HepG2 (cell line): ENCODE measurements around the gene TCAP. TPM values are rescaled to one million over a fixed set of nuclear protein-coding genes. Genes with fewer than 3 reads are reported as not detected.

Source experiments
- ARNT ChIP-seq: fragments of 450-650 bp; IDR thresholded peaks from 2 replicates; pipeline ENCODE4 v1.6.1; 2017
- ETV6 ChIP-seq: sonication (generic); formaldehyde crosslinking; conservative IDR thresholded peaks from 2 replicates; pipeline ENCODE4 v1.4.0; 2020; ENCODE audit warnings: missing genetic modification reagents
- KAT2B ChIP-seq: fragments of 150-350 bp; IDR thresholded peaks from 2 replicates; pipeline ENCODE4 v1.6.1; 2014; ENCODE audit warnings: low read depth, low read length, borderline replicate concordance
- MATR3 ChIP-seq: sonication (generic); formaldehyde crosslinking; IDR thresholded peaks from 2 replicates; pipeline ENCODE4 v1.4.0; 2020; ENCODE audit warnings: missing genetic modification reagents
- NFE2L2 ChIP-seq: fragments of 150-350 bp; IDR thresholded peaks from 2 replicates; pipeline ENCODE4 v1.6.1; 2014; ENCODE audit warnings: low read length
- RXRB ChIP-seq: IDR thresholded peaks from 2 replicates; pipeline ENCODE4 v1.6.1; 2016; ENCODE audit warnings: borderline replicate concordance, missing genetic modification reagents, missing compliant biosample characterization
- SRY ChIP-seq: sonication (generic); formaldehyde crosslinking; IDR thresholded peaks from 2 replicates; pipeline ENCODE4 v1.8.0; 2022; ENCODE audit warnings: mild to moderate bottlenecking, missing genetic modification reagents
- ZNF30 ChIP-seq: sonication (generic); formaldehyde crosslinking; IDR thresholded peaks from 2 replicates; pipeline ENCODE4 v1.5.0; 2020; ENCODE audit warnings: mild to moderate bottlenecking, missing genetic modification reagents
- ZNF317 ChIP-seq: sonication (generic); formaldehyde crosslinking; IDR thresholded peaks from 2 replicates; pipeline ENCODE4 v1.5.0; 2020; ENCODE audit warnings: mild to moderate bottlenecking, missing genetic modification reagents
- ZNF468 ChIP-seq: sonication (generic); formaldehyde crosslinking; IDR thresholded peaks from 2 replicates; pipeline ENCODE4 v1.8.0; 2022; ENCODE audit warnings: mild to moderate bottlenecking, moderate library complexity, missing genetic modification reagents
- ZNF550 ChIP-seq: sonication (generic); formaldehyde crosslinking; IDR thresholded peaks from 2 replicates; pipeline ENCODE4 v1.4.0; 2020; ENCODE audit warnings: mild to moderate bottlenecking, missing genetic modification reagents, borderline replicate concordance
- ZNF569 ChIP-seq: sonication (generic); formaldehyde crosslinking; IDR thresholded peaks from 2 replicates; pipeline ENCODE4 v1.5.0; 2020; ENCODE audit warnings: mild to moderate bottlenecking, missing genetic modification reagents, moderate library complexity, borderline replicate concordance
- ZSCAN12 ChIP-seq: sonication (generic); formaldehyde crosslinking; IDR thresholded peaks from 2 replicates; pipeline ENCODE4 v1.9.0; 2021; ENCODE audit warnings: mild to moderate bottlenecking, missing genetic modification reagents
- polyA plus RNA-seq, 8 experiments: library from polyadenylated mRNA; depleted of rRNA in 3 of 8; stranded (reverse) in 7 of 8; unstranded in 1 of 8; fragments of >200 nt; fragmentation: Illumina TruSeq in 4 of 8; extraction: Trizol in 4 of 8; gene quantifications; 2 replicates each; pipeline versions ENCODE4 v1.2.1 to v1.2.3, GENCODE V29; 2011 to 2016; ENCODE audit warnings: low read depth in 4 of 8, missing spikeins in 1 of 8, mixed read lengths in 1 of 8; ENCODE audit not compliant: insufficient read depth in 1 of 8
- total RNA-seq, 5 experiments: library from RNA; depleted of rRNA; stranded (reverse); fragments of >200 nt; fragmentation: Illumina TruSeq; extraction: Trizol; gene quantifications; 2 replicates each; pipeline ENCODE4 v1.2.3, GENCODE V29; 2016; ENCODE audit warnings: low read depth in 1 of 5
- TF ChIP-seq, protein P1 (sequence below): sonication (generic); formaldehyde crosslinking; IDR thresholded peaks from 2 replicates; pipeline ENCODE4 v1.9.0; 2022; ENCODE audit warnings: low read depth, missing genetic modification reagents
- TF ChIP-seq, protein P2 (sequence below), 2 experiments: sonication (generic) in 1 of 2; formaldehyde crosslinking in 1 of 2; IDR thresholded peaks; 2 replicates each; pipeline versions ENCODE4 v1.4.0 to v1.6.1; 2018 to 2020; ENCODE audit warnings: missing genetic modification reagents in 2 of 2, borderline replicate concordance in 1 of 2, low read depth in 1 of 2, mild to moderate bottlenecking in 1 of 2, missing biosample characterization in 1 of 2
- TF ChIP-seq, protein P3 (sequence below): conservative IDR thresholded peaks from 2 replicates; pipeline ENCODE4 v1.6.1; 2018; ENCODE audit warnings: missing genetic modification reagents
- TF ChIP-seq, protein P4 (sequence below): sonication (generic); formaldehyde crosslinking; conservative IDR thresholded peaks from 2 replicates; pipeline ENCODE4 v1.8.0; 2022; ENCODE audit warnings: mild to moderate bottlenecking, moderate library complexity, missing genetic modification reagents

The TCAP gene
- total and polyA plus RNA-seq, 2 of the 13 experiments (the other 11 are each of a cell fraction or from before 2014, with no cell fraction given) = 0.24 to 0.65 TPM

DNA sequence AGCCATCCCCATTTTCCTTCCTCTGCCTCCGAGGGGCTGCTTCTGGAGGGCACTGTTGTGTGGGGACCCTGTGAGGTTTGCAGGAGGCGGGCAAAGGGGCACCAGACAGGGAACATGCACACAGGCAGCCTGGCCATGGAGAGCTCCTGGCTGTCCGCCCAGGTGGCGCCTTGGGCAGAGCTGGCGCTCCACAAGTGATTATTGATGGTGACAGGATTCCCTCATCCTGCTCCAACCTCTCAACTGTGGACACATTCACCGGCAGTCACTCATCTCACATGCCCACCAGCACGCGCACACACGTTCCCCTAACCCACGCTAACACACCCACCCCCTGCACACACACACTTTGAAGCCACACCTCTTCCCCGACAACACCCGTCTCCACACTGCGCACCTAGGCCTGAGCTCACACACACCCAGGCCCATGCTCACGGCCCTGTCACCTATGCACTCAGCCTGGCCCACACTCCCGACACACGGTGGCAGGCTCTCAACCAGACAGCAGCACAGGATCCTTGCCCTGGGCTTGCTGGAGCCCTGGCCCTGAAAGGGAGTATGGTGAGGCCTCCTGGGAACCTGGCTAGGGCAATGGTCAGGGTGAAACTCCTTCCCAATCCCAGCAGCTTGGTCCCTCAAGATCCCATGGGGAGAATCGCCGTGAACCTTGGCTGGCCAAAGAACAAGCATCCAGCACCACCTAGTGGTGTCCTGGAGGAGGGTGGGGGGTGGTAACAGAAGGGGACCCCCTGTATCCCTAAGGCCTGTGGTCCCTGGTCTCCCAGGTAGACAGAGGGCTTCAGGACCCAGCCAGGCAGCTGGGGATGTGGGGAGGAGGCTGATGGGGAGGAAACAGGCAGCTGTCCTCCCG, 6.7 kb downstream of the TCAP start (continued):
- peak; percentile 68; the same call in 1 of the 2 replicates for TF ChIP-seq ZNF550 (CRISPR knock-in tag)
- no peak for TF ChIP-seq ZNF569 (CRISPR knock-in tag)
- no peak for TF ChIP-seq MATR3 (CRISPR knock-in tag)
- TF ChIP-seq, protein P1, sequence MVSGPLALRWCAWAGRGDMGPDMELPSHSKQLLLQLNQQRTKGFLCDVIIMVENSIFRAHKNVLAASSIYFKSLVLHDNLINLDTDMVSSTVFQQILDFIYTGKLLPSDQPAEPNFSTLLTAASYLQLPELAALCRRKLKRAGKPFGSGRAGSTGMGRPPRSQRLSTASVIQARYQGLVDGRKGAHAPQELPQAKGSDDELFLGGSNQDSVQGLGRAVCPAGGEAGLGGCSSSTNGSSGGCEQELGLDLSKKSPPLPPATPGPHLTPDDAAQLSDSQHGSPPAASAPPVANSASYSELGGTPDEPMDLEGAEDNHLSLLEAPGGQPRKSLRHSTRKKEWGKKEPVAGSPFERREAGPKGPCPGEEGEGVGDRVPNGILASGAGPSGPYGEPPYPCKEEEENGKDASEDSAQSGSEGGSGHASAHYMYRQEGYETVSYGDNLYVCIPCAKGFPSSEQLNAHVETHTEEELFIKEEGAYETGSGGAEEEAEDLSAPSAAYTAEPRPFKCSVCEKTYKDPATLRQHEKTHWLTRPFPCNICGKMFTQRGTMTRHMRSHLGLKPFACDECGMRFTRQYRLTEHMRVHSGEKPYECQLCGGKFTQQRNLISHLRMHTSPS (CRISPR knock-in tag) = peak; percentile 64
- peak; percentile 11; the same call in 1 of the 2 replicates for TF ChIP-seq NFE2L2
- 0 out of 2 replicates have a peak, but pooled peaks have one; percentile 27 for TF ChIP-seq ZNF30
- TF ChIP-seq KAT2B = no peak
- TF ChIP-seq ZNF468 (CRISPR knock-in tag) = no peak
- TF ChIP-seq SRY = no peak
- TF ChIP-seq, protein P2, sequence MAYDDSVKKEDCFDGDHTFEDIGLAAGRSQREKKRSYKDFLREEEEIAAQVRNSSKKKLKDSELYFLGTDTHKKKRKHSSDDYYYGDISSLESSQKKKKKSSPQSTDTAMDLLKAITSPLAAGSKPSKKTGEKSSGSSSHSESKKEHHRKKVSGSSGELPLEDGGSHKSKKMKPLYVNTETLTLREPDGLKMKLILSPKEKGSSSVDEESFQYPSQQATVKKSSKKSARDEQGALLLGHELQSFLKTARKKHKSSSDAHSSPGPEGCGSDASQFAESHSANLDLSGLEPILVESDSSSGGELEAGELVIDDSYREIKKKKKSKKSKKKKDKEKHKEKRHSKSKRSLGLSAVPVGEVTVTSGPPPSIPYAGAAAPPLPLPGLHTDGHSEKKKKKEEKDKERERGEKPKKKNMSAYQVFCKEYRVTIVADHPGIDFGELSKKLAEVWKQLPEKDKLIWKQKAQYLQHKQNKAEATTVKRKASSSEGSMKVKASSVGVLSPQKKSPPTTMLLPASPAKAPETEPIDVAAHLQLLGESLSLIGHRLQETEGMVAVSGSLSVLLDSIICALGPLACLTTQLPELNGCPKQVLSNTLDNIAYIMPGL (CRISPR knock-in tag; IDR thresholded peaks at IDR 0.05; ENCODE audit: borderline replicate concordance in 1 of 2, low read depth in 1 of 2) = peak; percentile 75 to 92
- TF ChIP-seq ZNF317 (CRISPR knock-in tag) = peak; percentile 82; the same call in 1 of the 2 replicates
- 0 out of 2 replicates have a peak, but pooled peaks have one; percentile 44 for TF ChIP-seq ETV6
- TF ChIP-seq, protein P3, sequence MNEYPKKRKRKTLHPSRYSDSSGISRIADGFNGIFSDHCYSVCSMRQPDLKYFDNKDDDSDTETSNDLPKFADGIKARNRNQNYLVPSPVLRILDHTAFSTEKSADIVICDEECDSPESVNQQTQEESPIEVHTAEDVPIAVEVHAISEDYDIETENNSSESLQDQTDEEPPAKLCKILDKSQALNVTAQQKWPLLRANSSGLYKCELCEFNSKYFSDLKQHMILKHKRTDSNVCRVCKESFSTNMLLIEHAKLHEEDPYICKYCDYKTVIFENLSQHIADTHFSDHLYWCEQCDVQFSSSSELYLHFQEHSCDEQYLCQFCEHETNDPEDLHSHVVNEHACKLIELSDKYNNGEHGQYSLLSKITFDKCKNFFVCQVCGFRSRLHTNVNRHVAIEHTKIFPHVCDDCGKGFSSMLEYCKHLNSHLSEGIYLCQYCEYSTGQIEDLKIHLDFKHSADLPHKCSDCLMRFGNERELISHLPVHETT (CRISPR knock-in tag) = 0 out of 2 replicates have a peak, but pooled peaks have one; percentile 14
- no peak for TF ChIP-seq ARNT
- TF ChIP-seq ZSCAN12 (CRISPR knock-in tag) = no peak
- TF ChIP-seq, protein P4, sequence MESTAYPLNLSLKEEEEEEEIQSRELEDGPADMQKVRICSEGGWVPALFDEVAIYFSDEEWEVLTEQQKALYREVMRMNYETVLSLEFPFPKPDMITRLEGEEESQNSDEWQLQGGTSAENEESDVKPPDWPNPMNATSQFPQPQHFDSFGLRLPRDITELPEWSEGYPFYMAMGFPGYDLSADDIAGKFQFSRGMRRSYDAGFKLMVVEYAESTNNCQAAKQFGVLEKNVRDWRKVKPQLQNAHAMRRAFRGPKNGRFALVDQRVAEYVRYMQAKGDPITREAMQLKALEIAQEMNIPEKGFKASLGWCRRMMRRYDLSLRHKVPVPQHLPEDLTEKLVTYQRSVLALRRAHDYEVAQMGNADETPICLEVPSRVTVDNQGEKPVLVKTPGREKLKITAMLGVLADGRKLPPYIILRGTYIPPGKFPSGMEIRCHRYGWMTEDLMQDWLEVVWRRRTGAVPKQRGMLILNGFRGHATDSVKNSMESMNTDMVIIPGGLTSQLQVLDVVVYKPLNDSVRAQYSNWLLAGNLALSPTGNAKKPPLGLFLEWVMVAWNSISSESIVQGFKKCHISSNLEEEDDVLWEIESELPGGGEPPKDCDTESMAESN (CRISPR knock-in tag) = no peak
- TF ChIP-seq RXRB = no peak
